Mesenchymal stem cell (in vitro differentiated cells and primary cell): ENCODE measurements around the gene LEF1.

Experiments used
- DNase-seq: peaks from one replicate; pipeline ENCODE4 v3.0.0-alpha.2; 2013
- H2AFZ ChIP-seq: one replicate; pipeline ENCODE4 v1.6.1; 2013; ENCODE audit warnings: low read depth, mild to moderate bottlenecking, control low read depth, inconsistent platforms, low read length, moderate library complexity
- H2AK5ac ChIP-seq: 2 replicates; pipeline ENCODE4 v1.6.1; 2013; ENCODE audit warnings: low read length, moderate library complexity, mild to moderate bottlenecking, inconsistent platforms; ENCODE audit not compliant: severe bottlenecking
- H2BK120ac ChIP-seq: one replicate; pipeline ENCODE4 v1.6.1; 2013; ENCODE audit warnings: low read depth, mild to moderate bottlenecking, inconsistent platforms, low read length, moderate library complexity
- H2BK12ac ChIP-seq, 2 experiments: one replicate each; pipeline ENCODE4 v1.6.1; 2013; ENCODE audit warnings: inconsistent platforms in 2 of 2, low read length in 2 of 2, mild to moderate bottlenecking in 2 of 2, moderate library complexity in 2 of 2, control low read depth in 1 of 2
- H2BK15ac ChIP-seq: one replicate; pipeline ENCODE4 v1.6.1; 2013; ENCODE audit warnings: mild to moderate bottlenecking, low read depth, inconsistent platforms; ENCODE audit not compliant: poor library complexity, severe bottlenecking
- H2BK5ac ChIP-seq: 2 replicates; pipeline ENCODE4 v1.6.1; 2013; ENCODE audit warnings: low read depth, mild to moderate bottlenecking, low read length, control low read depth, inconsistent platforms; ENCODE audit not compliant: poor library complexity, severe bottlenecking
- H3K14ac ChIP-seq, 2 experiments: one replicate each; pipeline ENCODE4 v1.6.1; 2013; ENCODE audit warnings: inconsistent platforms in 2 of 2, low read length in 2 of 2, control low read depth in 1 of 2, mild to moderate bottlenecking in 1 of 2, moderate library complexity in 1 of 2
- H3K18ac ChIP-seq, 2 experiments: one replicate each; pipeline ENCODE4 v1.6.1; 2013; ENCODE audit warnings: inconsistent platforms in 2 of 2, low read length in 2 of 2, control low read depth in 1 of 2, low read depth in 1 of 2, mild to moderate bottlenecking in 1 of 2
- H3K23ac ChIP-seq, 2 experiments: one replicate each; pipeline ENCODE4 v1.6.1; 2013; ENCODE audit warnings: inconsistent platforms in 2 of 2, low read length in 2 of 2, mild to moderate bottlenecking in 2 of 2, moderate library complexity in 2 of 2, control low read depth in 1 of 2
- H3K27ac ChIP-seq: 2 replicates; pipeline ENCODE4 v1.5.1; 2013; ENCODE audit warnings: mild to moderate bottlenecking, moderate library complexity, low read length, control low read depth, inconsistent platforms; ENCODE audit not compliant: poor library complexity, severe bottlenecking
- H3K27me3 ChIP-seq, 2 experiments: 2 replicates each; pipeline versions ENCODE4 v1.6.1 to v1.7.0; 2013; ENCODE audit warnings: low read length in 2 of 2, mild to moderate bottlenecking in 2 of 2, moderate library complexity in 2 of 2, control low read depth in 1 of 2, inconsistent platforms in 1 of 2; ENCODE audit not compliant: control insufficient read depth in 1 of 2, insufficient read depth in 1 of 2
- H3K36me3 ChIP-seq, 2 experiments: 2 replicates each; pipeline versions ENCODE4 v1.6.1 to v1.7.0; 2013; ENCODE audit warnings: low read length in 2 of 2, control low read depth in 1 of 2, inconsistent platforms in 1 of 2, low read depth in 1 of 2, mild to moderate bottlenecking in 1 of 2; ENCODE audit not compliant: insufficient read depth in 2 of 2, control insufficient read depth in 1 of 2
- H3K4ac ChIP-seq, 2 experiments: one replicate each; pipeline ENCODE4 v1.6.1; 2013; ENCODE audit warnings: inconsistent platforms in 2 of 2, low read length in 2 of 2, mild to moderate bottlenecking in 2 of 2, moderate library complexity in 2 of 2, control low read depth in 1 of 2, low read depth in 1 of 2
- H3K4me1 ChIP-seq: 2 replicates; pipeline ENCODE4 v1.6.1; 2013; ENCODE audit warnings: low read depth, low read length, control low read depth; ENCODE audit not compliant: control insufficient read depth, insufficient read depth
- H3K4me2 ChIP-seq: 2 replicates; pipeline ENCODE4 v1.6.1; 2013; ENCODE audit warnings: low read length, mild to moderate bottlenecking, inconsistent platforms; ENCODE audit not compliant: poor library complexity, severe bottlenecking
- H3K4me3 ChIP-seq, 2 experiments: 2 replicates each; pipeline versions ENCODE4 v1.5.1 to v1.7.0; 2013; ENCODE audit warnings: low read length in 2 of 2, mild to moderate bottlenecking in 2 of 2, control low read depth in 1 of 2, low read depth in 1 of 2; ENCODE audit not compliant: insufficient read depth in 1 of 2
- H3K79me1 ChIP-seq: replicated peaks from 2 replicates; pipeline ENCODE4 v1.6.1; 2013; ENCODE audit warnings: mild to moderate bottlenecking, control low read depth, low read length, inconsistent platforms; ENCODE audit not compliant: poor library complexity, severe bottlenecking
- H3K9ac ChIP-seq: 2 replicates; pipeline ENCODE4 v1.7.0; 2013; ENCODE audit warnings: mild to moderate bottlenecking, low read length, moderate library complexity
- H3K9me3 ChIP-seq: 2 replicates; pipeline ENCODE4 v1.7.0; 2013; ENCODE audit warnings: mild to moderate bottlenecking, low read length; ENCODE audit not compliant: control insufficient read depth
- H4K8ac ChIP-seq: one replicate; pipeline ENCODE4 v1.6.1; 2013; ENCODE audit warnings: inconsistent platforms, mild to moderate bottlenecking, low read length, moderate library complexity
- H4K91ac ChIP-seq: one replicate; pipeline ENCODE4 v1.6.1; 2013; ENCODE audit warnings: mild to moderate bottlenecking, low read length, inconsistent platforms
- WGBS: methylation state at CpG from one replicate; pipeline ENCODE4 v1.1.7; 2013; ENCODE audit warnings: mixed read lengths; 5-methylcytosine and 5-hydroxymethylcytosine counted together

Gene LEF1

DNA sequence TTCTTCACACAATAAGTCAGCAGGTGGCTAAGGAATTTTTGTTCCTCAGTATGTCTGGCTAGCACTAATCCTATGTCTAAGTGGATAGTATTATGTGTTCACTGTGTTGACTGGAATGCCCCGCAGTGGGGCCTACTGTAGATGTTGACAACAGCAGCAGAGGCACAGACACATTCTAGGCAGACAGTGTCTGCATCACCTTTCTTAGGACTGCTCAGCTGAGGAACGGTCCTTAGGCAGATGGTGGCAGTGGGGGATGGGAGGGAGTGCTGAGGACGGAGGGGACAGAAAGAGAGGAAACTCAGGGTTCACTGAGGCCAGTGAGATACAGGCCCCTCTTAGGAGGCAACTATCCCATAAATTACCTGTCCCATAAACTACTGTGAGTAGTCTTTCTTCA lies 44.6 kb upstream of the LEF1 start:
- Histone ChIP-seq H4K8ac (no peak overlapping the region), H2BK120ac (no peak overlapping the region), H2BK15ac (no peak overlapping the region), H3K18ac (no peak overlapping the region), H3K27me3 (no peaks in the 10 kb centered on the region), H2BK5ac (no peak overlapping the region), H3K4me2 (no peak overlapping the region), H3K4me3 (no peak overlapping the region), H3K9ac (no peak overlapping the region), H3K9me3 (no peaks in the 10 kb centered on the region), H3K36me3 (no peaks in the 10 kb centered on the region), H2AFZ (no peak overlapping the region), H3K4ac (no peak overlapping the region), H3K23ac (no peak overlapping the region), H4K91ac (no peak overlapping the region), H3K14ac (no peak overlapping the region), H3K27ac (no peak overlapping the region), H3K79me1 (no peaks in the 10 kb centered on the region), H2AK5ac (no peak overlapping the region), H2BK12ac (no peak overlapping the region), H3K4me1 (no peaks in the 10 kb centered on the region)
- 88% methylated on average over 2 of the region's 3 CpGs for WGBS
- DNase-seq: no peak

- H3K23ac ChIP-seq: no peak overlapping the region
- H2AK5ac ChIP-seq: no peak overlapping the region
- no peaks in the 10 kb centered on the region for H3K4me1 ChIP-seq
- no peak overlapping the region for H4K91ac ChIP-seq
- no peaks in the 10 kb centered on the region for H3K9me3 ChIP-seq
- no peaks in the 10 kb centered on the region for H3K79me1 ChIP-seq
- no peak overlapping the region for H3K18ac ChIP-seq
- H3K36me3 ChIP-seq: no peaks in the 10 kb centered on the region
- peak; percentile 9 for DNase-seq
- no peak overlapping the region for H4K8ac ChIP-seq
- no peak overlapping the region for H2BK120ac ChIP-seq
- no peak overlapping the region for H3K27ac ChIP-seq
- H3K4me2 ChIP-seq: no peak overlapping the region
- no peak overlapping the region for H3K14ac ChIP-seq
- H2BK15ac ChIP-seq: no peak overlapping the region
- H2BK5ac ChIP-seq: no peak overlapping the region
- 61% methylated on average over 3 of the region's 5 CpGs for WGBS
- H2BK12ac ChIP-seq: no peak overlapping the region
- H2AFZ ChIP-seq: no peak overlapping the region
- no peak overlapping the region for H3K9ac ChIP-seq
- no peaks in the 10 kb centered on the region for H3K27me3 ChIP-seq
- H3K4ac ChIP-seq: no peak overlapping the region
- no peak overlapping the region for H3K4me3 ChIP-seq
Measured at GRCh38 chr4:108210989-108211835, 42.5 kb upstream of the LEF1 start.

DNA sequence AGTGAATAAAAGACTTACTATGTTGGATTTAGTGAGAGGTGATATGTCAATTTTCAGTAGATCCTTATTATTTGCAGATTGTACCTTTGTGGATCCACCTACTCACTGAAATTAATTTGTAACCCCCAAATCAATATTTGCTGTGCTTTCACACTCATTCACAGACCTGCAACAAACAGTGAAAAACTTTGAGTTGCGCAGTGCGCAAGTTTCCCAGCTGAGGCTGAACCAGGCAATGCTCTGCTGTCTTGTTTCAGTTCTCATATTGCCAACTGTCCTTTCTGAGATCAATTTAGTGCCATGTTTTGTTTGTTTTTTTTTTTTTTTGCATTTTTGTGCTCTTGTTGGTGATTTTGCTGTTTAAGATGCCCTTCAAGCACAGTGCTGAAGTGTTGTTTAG lies 40.8 kb upstream of the LEF1 start:
- H4K91ac ChIP-seq: no peak overlapping the region
- no peak overlapping the region for H4K8ac ChIP-seq
- H3K14ac ChIP-seq: no peak overlapping the region
- H3K4me2 ChIP-seq: no peak overlapping the region
- no peaks in the 10 kb centered on the region for H3K36me3 ChIP-seq
- H3K23ac ChIP-seq: no peak overlapping the region
- no peak overlapping the region for H2BK12ac ChIP-seq
- H3K4me3 ChIP-seq: no peak overlapping the region
- no peak overlapping the region for H2BK120ac ChIP-seq
- H3K27me3 ChIP-seq: no peaks in the 10 kb centered on the region
- peaks cover 2% of the 10 kb centered on the region for H3K4me1 ChIP-seq
- H3K4ac ChIP-seq: no peak overlapping the region
- no peak overlapping the region for H2AK5ac ChIP-seq
- WGBS: 98% methylated on average over 2 of the region's 2 CpGs
- DNase-seq: no peak
- H3K9me3 ChIP-seq: no peaks in the 10 kb centered on the region
- no peak overlapping the region for H3K18ac ChIP-seq
- H3K27ac ChIP-seq: no peak overlapping the region
- H3K9ac ChIP-seq: no peak overlapping the region
- H3K79me1 ChIP-seq: no peaks in the 10 kb centered on the region
- H2BK5ac ChIP-seq: no peak overlapping the region
- no peak overlapping the region for H2BK15ac ChIP-seq
- H2AFZ ChIP-seq: no peak overlapping the region

DNA sequence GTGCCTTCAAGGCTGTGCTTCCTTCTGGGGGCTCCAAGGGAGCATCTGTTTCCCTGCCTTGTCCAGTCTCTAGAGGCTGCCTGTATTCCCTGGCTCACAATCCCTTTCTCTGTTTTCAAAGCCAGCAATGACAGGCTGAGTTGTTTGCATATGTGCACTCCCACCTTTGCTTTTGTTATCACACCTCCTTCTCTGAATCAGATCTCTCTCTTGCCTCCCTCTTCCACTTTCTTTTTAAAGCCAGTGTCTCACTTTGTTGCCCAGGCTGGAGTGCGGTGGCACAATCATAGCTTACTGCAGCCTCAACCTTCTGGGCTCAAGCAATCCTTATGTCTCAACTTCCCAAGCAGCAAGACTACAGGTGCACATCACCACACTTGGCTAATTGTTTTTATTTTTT lies 37.1 kb upstream of the LEF1 start:
- no peak for DNase-seq
- Histone ChIP-seq H2BK5ac (no peak overlapping the region), H2BK12ac (no peak overlapping the region), H3K36me3 (no peaks in the 10 kb centered on the region), H3K14ac (no peak overlapping the region), H3K4me1 (peaks cover 2% of the 10 kb centered on the region), H3K9ac (no peak overlapping the region), H2BK120ac (no peak overlapping the region), H3K4ac (no peak overlapping the region), H3K79me1 (no peaks in the 10 kb centered on the region), H3K9me3 (no peaks in the 10 kb centered on the region), H2BK15ac (no peak overlapping the region), H2AFZ (no peak overlapping the region), H3K27me3 (no peaks in the 10 kb centered on the region), H3K23ac (no peak overlapping the region), H4K91ac (no peak overlapping the region), H3K4me2 (no peak overlapping the region), H4K8ac (no peak overlapping the region), H3K4me3 (no peak overlapping the region), H3K27ac (no peak overlapping the region), H2AK5ac (no peak overlapping the region), H3K18ac (no peak overlapping the region)
- 100% methylated on average over 1 of the region's 1 CpG for WGBS
